GM19240 (cell line): ENCODE measurements around the gene SPATA13.

ENCODE experiments used
- DNase-seq: peaks from one replicate; pipeline ENCODE4 v3.0.0; 2011; ENCODE audit warnings: low spot score; ENCODE audit not compliant: insufficient read length

Gene SPATA13

GRCh38 chr13:24355103-24355502 lies 194.6 kb downstream of the SPATA13 start:
- DNase-seq, result no peak

GRCh38 chr13:24356270-24356669 lies 195.8 kb downstream of the SPATA13 start:
- no peak for DNase-seq
